H1 (cell line): ENCODE results near the gene RHBDD1.

ENCODE experiments used
- CTCF ChIP-seq, 3 experiments: IDR thresholded peaks; 1 replicate in 2 of 3; 2 replicates in 1 of 3; pipeline versions ENCODE4 v1.5.1 to v1.6.1; 2011; ENCODE audit warnings: low read length in 3 of 3, mild to moderate bottlenecking in 3 of 3, inconsistent platforms in 2 of 3, low read depth in 1 of 3, moderate library complexity in 1 of 3; ENCODE audit not compliant: insufficient read depth in 1 of 3; ENCODE audit errors: control extremely low read depth in 1 of 3
- EP300 ChIP-seq, 2 experiments: IDR thresholded peaks; 1 replicate in 1 of 2; 2 replicates in 1 of 2; pipeline ENCODE4 v1.6.1; 2011 to 2012; ENCODE audit warnings: low read depth in 2 of 2, low read length in 2 of 2, mild to moderate bottlenecking in 2 of 2, borderline replicate concordance in 1 of 2, inconsistent platforms in 1 of 2, moderate library complexity in 1 of 2
- KDM5A ChIP-seq: fragments of 200-600 bp; IDR thresholded peaks from 2 replicates; pipeline ENCODE4 v1.7.1; 2012; ENCODE audit warnings: mild to moderate bottlenecking, low read length, inconsistent platforms, mixed read lengths
- POLR2A ChIP-seq, 2 experiments: IDR thresholded peaks; 1 replicate in 1 of 2; 2 replicates in 1 of 2; pipeline ENCODE4 v1.6.1; 2011; ENCODE audit warnings: low read depth in 2 of 2, low read length in 2 of 2, mild to moderate bottlenecking in 2 of 2; ENCODE audit errors: control extremely low read depth in 1 of 2
- TF ChIP-seq, protein P1 (sequence below): IDR thresholded peaks from 2 replicates; pipeline ENCODE4 v1.6.1; 2011; ENCODE audit warnings: low read length, improper control_type of control experiment

DNA sequence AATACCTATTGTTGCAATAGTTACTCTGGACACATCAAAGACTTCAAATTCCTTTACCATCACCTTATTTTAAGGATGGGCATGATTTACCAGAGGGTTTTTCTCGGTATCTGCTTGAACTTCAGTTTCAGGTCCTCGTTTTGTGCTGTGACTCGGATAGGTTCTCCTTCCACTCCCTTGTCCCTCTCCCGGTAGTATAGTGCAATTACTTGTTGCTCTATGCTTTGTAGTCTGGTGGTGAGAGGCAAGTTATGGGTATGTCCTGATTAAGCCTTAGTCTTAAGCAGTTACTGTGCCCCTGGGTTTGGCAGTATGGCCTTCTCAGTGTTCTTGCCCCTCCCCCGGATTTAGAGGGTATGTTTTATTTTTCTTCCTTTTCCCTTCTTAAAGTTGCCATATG lies 96.6 kb downstream of the RHBDD1 start:
- no peak for TF ChIP-seq CTCF (IDR thresholded peaks at IDR 0.05; ENCODE audit: control extremely low read depth in 1 of 3, insufficient read depth in 1 of 3, low read depth in 1 of 3, low read length in 3 of 3)
- TF ChIP-seq, protein P1, sequence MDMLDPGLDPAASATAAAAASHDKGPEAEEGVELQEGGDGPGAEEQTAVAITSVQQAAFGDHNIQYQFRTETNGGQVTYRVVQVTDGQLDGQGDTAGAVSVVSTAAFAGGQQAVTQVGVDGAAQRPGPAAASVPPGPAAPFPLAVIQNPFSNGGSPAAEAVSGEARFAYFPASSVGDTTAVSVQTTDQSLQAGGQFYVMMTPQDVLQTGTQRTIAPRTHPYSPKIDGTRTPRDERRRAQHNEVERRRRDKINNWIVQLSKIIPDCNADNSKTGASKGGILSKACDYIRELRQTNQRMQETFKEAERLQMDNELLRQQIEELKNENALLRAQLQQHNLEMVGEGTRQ, result no peak
- no peak for TF ChIP-seq KDM5A
- no peak for TF ChIP-seq EP300 (IDR thresholded peaks at IDR 0.05; ENCODE audit: borderline replicate concordance in 1 of 2, low read depth in 2 of 2, low read length in 2 of 2)
- no peak for TF ChIP-seq POLR2A (IDR thresholded peaks at IDR 0.05; ENCODE audit: control extremely low read depth in 1 of 2, low read depth in 2 of 2, low read length in 2 of 2)
